Renal cortex interstitium (tissue), 11 donors: ENCODE measurements around the gene AK8. TPM values are rescaled to one million over a fixed set of nuclear protein-coding genes. Genes with fewer than 3 reads are reported as not detected.

Experiments
- DNase-seq, 11 donors: peaks; one replicate each; pipeline ENCODE4 v3.0.0-alpha.2; 2013; ENCODE audit warnings: low read depth in 9 of 11, low spot score in 4 of 11; ENCODE audit errors: extremely low read depth in 1 of 11
- polyA plus RNA-seq, 3 donors: library from polyadenylated mRNA; unstranded; fragments of 120-200 nt; gene quantifications; one replicate each; pipeline ENCODE4 v1.2.1, GENCODE V29; 2013; ENCODE audit not compliant: insufficient read length in 3 of 3

The AK8 gene
- polyA plus RNA-seq, 3 donors: 4.1 to 5.0 (median 4.2) TPM

DNA sequence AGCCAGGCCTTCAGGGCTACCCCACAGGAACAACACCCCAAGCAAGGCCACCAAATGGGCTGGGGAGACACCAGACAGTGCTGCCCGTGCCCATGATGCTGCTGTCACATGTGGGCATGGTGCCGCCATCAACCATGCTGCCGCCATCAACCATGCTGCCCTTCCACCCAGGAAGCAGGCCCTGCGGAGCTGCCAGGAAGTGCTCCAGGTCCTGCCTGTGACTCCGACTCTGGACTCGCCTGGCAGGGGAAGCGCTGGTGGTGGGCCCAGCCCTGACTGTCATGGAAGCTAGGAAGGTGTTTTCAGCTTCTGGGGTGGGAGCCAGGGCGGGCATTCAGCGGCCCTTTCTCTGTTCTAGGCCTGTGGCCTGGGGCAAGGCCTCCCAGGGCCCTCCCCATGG lies 8.8 kb downstream of the AK8 start:
- DNase-seq: no peak

DNA sequence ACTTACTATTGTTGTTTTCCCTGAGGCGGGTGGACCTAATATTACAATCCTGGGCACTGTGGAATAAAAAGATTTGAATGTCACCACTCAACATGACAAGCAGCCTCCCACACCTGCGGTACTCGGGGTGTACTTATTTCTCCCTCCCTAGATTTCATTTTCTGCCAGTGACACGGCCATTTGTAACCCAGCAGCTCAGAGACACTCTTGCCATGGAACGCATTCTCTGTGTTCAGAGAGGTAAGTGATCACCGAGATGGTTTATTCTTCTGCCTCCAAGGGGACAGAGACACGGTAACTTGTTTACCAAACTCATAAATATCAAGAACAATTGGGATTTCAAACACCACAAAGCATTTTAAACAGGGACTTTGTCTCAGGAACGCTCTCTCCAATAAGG lies 11.2 kb downstream of the AK8 start:
- no peak for DNase-seq

DNA sequence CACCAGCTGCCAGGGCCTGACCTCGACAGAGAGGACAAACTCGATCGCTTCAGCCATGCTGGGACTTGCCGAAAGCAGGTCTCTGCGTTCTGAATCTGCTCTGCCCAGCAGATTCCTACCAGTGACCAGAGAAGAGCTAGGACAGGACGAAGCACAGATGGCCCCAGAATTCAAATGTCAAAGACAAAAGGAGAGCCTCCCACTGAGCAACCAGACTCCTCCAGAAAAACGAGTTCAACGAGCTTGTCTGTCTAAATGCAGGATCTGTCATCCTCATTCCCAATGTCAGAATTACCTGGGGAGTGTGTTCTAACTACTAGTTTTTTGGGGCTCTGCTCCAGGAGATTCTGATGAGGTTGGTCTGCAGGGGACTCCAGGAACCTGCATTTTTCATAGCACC lies 13.4 kb downstream of the AK8 start:
- DNase-seq: no peak

DNA sequence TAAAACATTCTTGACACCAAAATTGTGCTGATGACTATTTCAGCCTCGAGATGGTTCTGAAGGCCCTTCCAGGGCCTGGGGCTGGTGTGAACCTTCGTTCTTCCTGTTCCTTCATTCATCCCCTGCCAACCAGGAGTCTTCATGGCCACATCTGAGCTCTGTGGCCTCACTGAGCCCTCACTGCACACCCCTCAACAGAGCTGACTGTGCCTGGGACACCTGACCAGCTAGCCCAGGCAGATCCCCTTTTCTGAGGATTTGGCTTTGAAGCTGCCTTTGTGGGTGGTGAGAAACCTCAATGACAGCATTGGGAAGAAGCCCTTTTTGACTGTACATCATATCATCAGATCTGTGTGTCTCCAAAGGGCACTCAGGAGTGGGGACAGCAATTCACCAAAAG lies 13.8 kb downstream of the AK8 start:
- DNase-seq: no peak

DNA sequence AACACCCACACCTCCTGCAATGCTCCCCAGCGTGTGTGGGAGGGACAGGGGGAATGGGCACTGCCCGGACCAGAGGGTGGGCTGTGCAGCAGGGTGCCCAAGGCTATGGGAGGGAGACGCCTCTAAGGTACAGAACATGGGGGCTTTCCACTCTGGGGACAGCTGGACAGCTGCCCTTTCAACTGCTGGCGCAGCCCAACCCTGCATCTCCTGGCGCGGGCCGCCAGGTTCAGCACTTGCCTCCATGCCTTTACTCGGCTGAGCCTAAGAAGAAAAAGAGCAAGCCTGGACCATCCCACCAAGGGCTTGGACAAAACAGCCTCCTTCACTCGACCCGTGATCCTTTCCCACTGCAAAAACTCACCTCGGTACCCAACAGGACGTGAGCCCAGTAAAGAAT lies 15.0 kb downstream of the AK8 start:
- no peak for DNase-seq

DNA sequence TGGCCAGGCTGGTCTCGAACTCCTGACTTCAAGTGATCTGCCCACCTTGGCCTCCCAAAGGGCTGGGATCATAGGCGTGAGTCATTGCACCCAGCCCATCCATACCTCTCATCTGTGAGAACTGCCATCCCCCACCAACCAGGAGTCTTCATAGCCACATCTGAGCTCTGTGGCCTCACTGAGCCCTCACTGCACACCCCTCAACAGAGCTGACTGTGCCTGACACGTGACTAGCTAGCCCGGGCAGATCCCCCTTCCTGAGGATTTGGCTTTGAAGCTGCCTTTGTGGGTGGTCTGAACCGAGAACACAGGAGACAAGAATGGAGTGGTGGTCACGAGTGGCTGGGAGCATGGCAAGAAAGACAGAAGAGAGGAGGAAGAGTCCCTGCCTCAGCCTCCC lies 15.6 kb downstream of the AK8 start:
- DNase-seq: no peak

DNA sequence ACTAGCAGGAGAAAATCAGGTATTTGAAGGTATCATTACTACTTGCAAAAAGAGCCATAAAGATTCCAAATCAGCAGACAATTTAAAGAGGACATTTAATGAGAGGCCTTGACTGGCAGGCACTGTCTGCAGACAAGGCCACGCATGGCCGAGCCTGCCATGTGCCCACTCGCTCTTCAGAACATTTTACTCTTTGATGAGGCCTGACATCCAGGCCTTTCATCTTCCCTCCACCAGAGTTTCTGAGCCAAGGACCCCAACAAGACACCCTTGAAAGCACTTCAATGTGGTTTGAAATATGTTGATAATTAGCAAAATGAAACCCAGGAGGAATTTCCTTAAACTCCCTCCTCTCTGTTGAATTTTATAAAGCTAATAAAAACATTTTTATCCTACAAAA lies 16.4 kb downstream of the AK8 start:
- DNase-seq: no peak

DNA sequence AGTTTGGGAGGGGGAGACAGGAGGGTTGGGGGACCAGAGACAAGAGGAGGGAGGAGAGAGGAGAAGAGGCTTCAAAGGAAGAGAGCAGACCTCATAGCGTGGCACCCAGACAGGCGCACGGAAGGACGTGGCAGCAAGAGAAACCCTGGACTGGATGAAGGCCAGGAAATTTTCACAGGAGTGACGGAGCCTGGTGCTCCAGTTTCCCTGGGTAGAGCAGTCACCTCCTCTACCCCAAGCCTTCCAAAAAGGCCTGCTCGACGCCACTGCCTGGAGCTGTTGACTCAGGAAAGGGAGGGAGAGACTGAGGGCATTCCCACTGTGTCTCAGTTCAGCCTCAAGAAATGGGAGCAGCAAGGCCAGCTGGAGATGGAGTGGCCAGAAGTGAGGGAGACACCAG lies 19.3 kb downstream of the AK8 start:
- DNase-seq: no peak

DNA sequence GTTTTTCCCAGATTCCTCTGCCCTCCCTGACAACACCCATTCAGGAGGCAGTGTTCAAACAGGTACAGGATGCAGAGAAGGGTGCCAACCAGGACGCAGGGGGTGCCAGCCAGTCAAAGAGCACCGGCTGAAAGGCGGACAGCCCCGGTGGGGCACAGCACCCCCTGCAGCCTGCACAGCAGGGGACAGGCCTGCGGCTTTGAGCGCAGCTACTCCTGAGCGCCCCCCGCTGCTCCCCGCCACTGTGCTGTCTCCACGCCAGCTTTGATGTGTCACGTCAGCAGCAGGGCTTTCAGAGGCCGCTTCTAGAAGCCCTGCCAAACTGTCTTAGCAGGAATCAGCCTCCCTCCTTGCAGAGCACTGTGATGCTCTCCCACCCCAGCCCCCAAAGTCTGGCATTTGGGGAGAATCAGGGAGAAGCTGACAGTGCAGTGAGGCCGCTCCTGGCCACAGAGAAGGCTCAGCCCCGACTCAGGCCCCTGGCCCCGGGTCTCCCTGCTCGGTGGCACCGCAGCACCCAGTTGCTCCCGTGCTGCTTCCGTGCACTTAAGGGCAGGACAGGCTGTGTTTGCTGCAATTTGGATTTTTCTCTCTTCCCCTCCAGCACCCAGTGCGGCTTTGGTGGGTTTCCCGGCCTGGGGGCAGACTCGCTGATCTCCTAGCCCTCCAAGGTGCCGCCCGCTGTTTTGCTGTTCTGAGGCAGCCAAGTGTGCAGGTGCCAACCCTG lies 20.3 kb downstream of the AK8 start:
- DNase-seq: no peak

DNA sequence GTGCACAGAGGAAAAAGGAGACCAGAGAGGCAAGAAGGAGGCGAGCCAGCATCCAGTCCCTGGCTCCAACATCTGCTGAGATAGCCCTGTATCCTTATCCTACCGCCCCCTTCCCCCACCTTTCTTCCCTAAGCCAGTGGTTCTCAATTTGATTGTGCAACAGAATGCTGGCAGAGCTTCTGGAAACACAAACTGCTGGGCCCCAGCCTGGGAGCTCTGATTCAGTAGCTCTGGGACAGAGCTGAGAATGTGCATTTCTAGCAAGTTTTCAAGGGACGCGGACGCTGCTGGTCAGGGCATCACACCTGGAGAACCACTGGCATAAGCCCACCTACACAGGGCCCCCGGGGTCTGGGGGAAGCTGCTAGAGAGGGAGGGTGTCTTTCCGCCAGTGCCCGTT lies 21.1 kb downstream of the AK8 start:
- no peak for DNase-seq

DNA sequence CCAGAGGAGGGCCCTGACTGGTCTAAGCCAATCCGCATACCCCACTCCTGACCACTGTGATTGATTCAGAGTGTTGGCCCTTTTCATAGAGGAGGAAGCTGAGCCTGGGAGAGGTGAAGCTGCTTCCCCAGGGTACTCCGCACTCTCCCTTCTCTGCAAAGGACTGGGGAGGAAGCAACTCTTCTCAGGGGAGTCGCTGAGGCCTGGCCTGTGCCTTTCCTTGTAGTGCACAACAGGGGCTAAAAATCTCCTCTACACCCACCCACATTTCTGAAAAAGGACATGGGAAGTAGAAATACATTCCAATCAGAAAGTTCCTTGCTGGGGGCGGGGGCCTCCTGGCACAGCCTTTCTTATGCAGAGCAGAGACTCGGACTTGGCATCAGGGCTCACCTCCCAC lies 22.2 kb downstream of the AK8 start:
- no peak for DNase-seq

DNA sequence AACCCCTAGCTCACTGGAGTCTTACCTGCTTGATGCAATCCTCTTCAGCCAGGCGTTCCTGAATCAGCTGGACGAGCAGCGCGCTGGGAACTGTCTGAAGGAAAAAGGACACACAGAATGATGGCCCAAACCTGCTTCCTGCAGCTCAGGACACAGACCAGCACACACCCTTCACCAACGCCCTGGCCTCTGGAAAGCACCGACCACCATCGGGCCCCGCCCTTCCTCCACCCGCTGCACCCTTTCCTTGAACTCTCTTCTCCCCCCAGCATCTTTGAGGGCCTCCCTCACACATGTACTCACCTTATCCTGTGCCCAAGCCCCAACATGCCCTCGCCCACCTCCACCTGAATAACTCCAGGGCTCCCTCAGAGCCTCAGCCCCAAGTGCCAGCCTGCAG lies 23.3 kb downstream of the AK8 start:
- DNase-seq: no peak

DNA sequence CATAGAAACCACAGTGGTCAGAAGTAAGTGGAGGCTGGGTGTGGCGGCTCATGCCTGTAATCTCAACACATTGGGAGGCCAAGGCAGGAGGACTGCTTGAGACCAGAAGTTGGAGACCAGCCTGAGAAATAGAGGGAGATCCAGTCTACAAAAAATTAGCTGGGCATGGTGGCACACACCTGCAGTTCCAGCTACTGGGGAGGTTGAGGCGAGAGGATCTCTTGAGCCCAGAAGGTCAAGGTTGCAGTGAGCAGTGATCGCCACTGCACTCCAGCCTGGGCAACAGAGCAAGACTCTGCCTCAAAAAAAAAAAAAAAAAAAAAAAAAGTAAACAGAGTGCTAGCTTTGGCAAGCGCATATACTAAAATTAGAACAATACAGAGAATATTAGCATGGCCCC lies 24.6 kb downstream of the AK8 start:
- DNase-seq: no peak

DNA sequence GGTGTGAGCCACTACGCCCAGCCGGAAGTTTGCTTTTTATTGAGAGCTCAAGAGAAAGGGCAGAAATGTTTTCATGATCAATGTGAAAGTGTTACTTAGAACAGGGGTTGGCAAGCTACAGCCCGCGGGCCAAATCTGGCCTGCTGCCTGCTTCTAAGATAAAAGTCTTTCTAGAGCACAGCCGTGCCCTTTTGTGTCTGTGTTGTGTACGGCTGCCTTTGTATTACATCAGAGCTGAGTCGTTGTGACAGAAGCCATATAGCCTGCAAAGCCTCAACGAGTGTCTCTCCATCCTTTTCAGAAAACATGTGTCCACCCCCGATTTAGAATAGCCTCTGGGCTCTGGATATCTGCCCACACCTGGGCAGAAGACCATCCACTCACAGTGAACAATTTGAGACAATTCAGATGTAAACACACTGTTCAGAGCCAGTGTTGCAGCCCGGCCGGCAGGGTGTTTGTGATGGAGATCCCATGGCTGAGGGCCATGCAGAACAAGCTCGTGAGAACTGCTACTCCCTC lies 28.8 kb downstream of the AK8 start:
- no peak for DNase-seq

DNA sequence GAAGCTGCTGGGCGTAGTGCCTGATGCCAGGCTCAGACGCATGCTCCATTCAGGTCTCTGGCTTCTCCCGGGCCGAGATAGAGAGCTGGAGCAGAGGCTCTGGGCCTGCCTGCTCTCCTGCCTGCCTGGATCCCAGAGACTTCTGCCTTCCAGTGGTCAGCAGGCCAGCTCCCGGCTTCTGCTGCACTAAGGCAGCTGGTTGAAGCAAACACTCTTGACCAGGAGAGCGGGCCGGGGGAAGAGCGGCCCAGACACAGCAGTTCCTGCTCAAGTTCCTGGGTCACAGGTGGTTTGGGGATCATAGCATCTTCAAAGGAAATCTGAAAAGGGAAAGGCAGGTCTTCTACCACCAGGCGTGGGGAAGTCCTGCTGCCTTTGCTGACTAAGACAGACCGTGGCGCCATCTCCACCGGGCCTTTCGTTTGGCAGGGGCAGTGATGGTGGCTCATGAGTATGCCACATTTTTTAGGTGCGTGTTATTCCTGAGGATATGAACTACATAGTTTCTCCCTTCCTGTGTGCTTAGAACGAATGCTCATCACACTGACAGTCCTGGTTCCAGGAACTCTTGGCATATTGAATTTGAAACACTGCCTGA lies 31.1 kb downstream of the AK8 start:
- no peak for DNase-seq

DNA sequence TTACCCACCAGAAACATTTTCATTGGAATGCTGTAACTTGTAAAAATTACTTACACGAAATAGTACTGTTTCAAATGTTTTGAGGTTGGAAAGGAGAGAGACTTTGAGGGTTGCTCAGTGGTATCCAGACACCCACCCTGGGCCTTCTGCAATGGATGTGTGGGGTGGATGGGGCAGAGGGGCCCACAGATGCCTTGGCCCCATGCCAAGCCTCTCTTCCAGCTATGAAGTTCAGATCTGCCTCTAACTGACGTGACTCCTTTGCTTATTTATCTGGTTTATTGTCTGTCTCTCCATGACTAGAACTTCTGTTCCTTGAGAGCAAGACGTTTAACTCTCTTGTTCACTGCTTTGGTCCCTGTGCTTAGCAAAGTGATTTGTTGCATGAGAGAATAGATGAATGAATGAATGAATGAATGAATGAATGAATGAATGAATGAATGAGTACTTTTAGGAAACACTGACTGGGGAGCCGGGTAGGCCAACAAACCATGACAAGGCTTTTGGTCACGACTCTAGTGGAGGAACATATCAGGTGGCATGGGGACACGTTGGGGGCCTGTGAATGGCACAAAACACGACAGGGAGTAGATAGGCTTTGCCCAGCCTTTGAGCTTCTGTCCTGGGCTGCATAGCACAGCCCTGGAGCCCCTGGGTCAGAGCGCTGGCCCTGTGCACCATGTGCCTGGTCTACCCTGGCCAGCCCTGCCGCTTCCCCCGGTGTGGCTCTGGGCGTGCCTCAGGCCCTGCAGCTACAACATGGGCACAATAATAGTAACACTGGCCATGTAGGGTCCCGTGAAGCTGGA lies 31.8 kb downstream of the AK8 start:
- no peak for DNase-seq

DNA sequence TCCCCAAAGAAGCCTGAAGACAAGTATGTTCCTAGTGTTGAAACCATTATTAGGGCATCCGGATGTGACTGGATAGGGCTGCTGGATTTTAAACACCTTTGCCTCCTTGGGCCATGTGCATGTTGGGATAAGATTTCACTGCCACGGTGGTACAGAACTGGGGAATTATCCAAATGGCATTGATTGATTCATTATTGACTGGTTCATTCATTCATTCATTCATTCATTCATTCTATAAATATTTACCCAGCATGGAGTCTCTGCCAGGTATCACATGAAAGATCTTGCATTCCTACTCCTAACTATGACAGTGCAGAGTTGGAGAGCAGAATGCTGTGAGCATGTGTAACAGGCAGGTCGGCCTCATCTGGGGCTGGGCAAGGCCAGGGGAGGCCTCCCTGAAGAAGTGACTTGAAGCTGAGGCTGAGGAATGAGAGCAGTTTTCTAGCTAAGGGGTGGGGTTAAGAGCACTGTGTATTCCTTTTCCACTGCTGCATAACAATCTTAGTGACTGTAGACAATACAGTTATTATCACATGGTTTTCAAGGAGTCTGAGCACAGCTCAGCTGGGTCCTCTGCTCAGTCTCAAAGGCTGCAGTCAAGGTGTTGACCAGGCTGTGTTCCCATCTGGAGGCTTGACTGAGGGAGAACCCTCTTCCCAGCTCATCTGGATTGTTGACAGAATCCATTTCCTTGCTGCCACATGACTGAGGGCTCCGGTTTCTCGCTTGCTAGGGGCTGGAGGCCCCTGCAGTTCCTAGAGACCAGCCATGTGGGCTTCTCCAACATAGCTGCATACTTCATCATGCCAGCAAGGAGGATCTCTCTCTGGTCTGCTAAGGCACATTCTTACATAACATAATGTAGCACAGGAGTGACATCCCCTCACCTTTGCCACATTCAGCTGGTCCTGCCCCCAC lies 35.7 kb downstream of the AK8 start:
- DNase-seq: no peak

DNA sequence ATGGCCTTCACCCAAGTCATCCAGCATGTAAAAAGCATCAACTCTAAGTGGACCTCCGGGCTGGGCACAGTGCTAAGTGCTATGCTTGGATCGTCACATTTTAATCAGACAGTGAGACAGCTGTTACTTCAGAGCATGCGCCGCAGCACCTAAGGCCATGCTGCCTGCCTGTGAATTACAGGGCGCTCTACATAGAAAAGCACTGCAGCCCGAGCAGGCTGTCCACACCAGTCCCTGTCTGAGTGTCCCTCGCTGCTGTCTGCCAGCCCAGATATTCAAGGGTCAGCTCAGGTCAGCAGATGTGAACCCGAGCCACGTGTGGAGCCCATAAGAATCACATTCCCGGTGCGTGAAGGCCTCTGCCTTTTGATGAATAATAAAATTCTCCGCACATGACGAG lies 37.1 kb downstream of the AK8 start:
- DNase-seq: no peak

DNA sequence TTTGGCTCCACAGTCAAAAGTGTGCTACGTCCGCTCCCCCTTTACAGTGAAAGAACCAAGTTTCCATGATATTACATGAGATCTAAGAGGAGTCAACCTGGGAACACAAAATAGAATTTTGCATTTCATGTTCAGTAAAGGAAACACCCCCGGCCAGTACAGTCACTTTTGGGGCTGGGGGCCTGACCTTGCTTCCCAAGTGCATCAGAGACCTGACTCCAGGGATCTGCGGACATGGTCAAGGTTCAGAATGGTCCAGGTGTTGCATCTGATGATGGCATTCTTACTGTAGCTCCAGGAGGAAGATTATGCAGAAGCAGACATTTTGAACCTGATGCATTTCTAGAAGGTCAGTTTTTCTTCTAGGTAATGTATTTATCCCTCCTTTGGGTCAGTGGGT lies 39.8 kb downstream of the AK8 start:
- DNase-seq: no peak
